Putamen (tissue), 1 donor: ENCODE measurements around the gene ASAH2.
A peak's percentile ranks its signal among the peaks of the same experiment; 100 is the strongest.
"Not testable (repeated sequence)": the region's sequence is repeated elsewhere in the genome, so short reads cannot be mapped to it uniquely, and the experiment has no call there.

Experiments
- DNase-seq: peaks from one replicate; pipeline ENCODE4 v3.0.0-alpha.2; 2016; ENCODE audit warnings: low spot score

ASAH2 gene

DNA sequence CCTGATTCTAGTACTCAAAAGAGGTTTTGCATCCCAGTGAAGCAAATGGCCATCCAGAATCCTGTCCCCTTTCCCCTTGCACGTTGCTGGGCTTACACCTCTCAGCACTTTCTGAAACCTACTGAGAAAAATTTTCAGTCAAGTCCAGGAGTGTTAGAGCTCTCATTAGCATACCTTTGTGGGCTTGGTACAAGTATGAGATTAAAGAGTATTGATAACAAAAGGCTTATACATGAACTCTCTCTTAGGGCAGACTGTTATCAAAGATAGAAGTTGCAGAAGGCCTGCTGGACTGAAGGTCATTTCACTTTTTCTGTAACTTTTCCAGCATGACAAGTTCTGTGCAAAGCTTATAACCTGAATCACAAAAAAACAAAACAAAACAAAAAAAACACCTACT is at the start of gene ASAH2:
Gene ASAH2 (minus strand): TSS at position 123 of the 400 bp plus-strand sequence. CDS start 2,906 bp downstream, outside the sequence.
- DNase-seq: no peak

DNA sequence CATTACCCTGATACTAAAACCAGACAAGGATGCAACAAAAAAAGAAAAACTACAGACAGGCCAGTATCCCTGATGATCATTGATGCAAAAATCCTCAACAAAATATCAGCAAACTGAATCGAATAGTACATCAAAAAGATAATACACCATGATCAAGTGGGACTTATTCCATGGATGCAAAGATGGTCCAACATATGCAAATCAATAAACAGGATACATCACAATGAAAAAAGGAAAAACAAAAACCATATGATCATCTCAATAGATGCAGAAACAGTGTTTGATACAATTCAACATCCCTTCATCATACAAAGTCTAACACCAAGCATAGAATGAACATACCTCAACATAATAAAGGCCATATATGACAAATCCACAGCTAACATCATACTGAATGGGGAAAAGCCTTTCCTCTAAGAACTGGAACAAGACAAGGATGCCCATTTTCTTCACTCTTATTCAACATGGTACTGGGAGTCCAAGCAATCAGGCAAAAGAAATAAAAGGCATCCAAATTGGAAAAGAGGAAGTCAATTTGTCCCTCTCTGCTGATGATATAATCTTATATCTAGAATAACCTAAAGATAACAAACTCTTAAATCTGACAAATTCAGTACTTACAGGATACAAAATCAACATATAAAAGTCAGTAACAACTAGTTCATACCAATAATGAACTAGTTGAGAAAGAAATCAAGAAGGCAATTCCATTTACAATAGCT is 48.8 kb upstream of the ASAH2 start:
- no peak for DNase-seq

DNA sequence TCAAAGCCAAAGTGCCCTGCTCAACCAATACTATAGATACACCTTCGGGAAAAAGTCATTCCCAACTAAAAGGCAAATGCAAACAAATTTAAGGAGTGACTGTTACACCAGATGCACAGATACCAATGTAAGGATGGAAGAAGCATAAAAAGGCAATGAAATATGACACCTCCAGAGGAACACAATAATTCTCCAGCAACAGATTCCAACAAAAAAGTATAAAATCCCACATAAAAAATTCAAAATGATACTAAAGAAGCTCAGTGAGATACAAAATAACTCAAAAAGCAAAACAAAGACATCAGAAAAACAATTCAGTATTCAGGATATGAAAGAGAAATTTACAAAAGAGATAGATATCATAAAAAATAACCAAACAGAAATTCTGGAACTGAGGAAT is 44.1 kb upstream of the ASAH2 start:
- DNase-seq: no peak

DNA sequence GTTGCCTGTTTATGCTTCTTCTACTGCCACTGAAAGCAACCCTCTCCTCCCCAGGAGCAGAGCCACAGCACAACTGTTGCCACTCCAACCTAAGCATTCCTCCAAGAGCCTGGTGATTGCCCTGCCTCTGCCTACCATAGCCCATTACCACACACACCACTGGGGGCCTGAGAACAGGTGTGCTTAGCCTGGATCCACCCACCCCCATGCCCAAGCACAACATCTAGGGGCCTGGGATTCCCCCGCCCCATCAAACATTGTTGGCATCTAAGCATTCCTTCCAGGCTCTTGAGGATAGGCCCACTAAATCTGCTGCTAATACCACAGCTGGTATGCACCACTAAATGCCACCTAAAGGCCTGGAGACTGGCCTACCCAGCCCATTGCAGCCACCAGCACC is 43.3 kb upstream of the ASAH2 start:
- no peak for DNase-seq

DNA sequence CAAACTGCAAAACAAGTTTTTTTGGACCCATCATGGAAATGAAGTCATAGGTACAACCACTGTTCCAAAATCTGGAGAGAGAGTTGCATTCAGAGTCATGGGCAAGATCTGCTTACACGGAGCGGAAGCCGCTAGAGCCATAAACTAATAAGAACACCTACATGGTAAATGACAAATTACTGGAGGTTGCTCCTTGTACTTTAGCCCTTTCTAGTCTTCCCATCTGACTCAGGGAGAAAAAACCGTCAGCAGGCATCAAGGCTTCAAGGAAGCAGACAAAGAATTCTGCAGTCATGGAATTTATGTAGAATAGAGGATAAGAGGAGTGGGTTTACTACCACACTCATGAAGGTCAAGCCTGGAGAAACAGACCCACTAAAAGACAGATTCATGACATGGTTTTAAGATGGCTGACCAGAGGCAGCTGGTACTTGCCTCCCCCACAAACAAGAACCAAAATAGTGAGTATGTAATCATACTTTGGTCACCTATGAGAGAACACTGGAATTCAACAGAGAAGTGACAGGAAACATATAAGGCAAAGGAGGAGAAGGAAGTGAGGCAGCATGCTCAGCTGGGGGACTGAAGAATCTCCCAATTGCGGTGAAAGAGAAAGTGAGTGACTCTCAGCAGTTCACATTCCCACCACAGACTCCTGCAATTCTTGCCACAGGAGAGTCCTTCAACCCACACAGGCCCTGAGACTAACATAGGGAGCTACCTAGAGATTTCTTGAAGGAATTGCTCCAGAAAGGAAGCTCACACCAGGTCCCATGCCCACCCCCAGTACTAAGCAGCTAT is 42.4 kb upstream of the ASAH2 start:
- no peak for DNase-seq

DNA sequence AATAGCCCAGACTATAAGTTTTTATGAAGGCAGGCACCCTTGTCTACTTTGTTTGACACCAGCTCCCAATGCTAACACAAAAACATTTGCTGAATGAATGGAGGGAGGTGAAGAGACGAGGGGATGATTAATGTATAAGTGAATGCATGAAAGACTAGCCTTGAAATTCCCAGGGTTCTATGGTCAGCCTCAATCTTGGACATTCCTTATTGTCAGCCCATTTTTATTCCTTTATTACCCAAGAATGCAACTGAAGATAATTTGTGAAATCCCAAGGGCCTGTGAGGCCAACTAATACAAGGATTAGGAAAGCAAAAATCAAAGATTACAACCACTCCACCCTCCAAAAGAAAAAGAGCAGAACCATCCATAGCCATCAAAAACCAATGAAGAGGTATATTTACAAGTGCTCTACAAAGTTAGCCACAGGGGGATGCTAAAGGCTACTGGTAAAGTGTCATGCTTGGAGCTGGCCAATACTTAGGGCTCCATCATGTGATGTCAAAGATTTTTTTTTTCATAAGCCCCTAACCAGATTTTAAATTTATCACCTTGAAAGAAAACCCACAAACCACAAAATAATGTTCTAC is 40.0 kb upstream of the ASAH2 start:
- DNase-seq: no peak

DNA sequence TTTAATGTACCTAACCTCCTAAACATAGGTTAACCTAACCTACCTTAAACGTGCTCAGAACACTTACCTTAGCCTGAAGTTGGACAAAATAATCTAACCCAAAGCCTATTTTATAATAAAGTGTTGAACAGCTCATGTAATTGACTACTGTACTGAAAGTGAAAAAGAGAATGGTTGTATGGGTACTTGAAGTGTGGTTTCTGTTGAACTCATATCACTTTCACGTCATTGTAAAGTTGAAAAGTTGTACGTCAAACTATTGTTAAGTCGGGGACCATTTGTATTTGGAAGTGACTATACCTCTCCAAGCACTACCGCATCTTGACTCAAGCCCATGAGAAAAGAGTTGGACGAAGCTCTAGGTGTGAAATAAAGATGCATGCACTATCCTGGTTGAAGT is 37.9 kb upstream of the ASAH2 start:
- no peak for DNase-seq

DNA sequence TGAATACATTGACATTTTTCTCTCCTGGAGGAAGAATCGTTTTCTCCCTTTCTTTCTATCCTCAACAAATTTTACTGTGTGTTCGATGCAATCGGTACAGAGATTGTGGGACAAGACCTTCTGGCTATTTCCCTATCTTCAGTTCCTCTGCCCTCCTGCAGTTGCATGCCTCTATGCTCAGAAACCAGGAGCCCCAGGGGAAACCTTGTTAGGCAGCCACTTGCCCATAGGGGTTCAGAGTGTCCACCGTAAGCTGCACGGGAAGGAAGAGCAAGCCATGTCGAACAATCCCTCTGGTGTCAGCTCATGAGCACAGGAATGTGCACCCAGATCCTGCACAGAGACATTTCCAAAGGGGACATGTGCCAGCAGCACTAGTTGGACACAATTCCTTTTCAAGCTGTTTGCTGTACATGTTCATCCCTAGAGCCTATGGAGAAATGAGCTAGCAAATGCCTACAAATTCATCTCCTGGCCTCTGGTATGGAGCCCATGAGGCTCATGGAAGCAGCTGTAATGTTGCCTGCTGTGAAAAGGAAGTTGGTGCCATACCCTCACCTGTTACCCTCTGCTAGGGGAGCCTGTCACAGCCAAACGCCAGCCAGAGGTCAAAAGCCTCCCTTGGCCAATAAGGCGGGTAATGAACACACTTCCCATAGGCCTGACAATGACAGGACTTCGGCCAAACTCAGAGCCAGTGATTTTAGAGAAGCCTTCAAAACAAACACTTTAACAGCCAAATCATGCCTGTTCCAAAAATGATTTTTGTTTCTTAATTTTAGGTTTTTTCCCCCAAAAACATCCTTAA is 35.9 kb upstream of the ASAH2 start:
- no peak for DNase-seq

DNA sequence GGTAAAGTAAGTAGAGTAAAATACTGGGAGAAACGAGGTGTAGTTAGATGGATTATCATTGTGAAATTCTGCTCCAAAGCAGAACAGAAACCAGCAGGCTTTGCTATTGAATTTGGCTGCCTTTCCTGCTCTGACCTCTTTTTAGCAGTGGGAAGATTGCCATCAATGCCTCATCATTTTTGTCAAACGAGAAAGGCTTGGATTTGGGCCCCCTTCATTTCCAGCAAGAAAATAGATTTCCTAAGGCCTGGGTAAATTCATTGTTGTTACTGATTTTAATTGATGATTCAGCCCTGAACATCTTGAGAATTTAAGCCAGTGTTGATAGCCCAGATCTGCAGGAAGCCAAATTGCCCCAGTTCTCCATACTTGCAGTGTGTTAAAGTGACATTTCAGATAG is 35.2 kb upstream of the ASAH2 start:
- DNase-seq: peak; percentile 25

DNA sequence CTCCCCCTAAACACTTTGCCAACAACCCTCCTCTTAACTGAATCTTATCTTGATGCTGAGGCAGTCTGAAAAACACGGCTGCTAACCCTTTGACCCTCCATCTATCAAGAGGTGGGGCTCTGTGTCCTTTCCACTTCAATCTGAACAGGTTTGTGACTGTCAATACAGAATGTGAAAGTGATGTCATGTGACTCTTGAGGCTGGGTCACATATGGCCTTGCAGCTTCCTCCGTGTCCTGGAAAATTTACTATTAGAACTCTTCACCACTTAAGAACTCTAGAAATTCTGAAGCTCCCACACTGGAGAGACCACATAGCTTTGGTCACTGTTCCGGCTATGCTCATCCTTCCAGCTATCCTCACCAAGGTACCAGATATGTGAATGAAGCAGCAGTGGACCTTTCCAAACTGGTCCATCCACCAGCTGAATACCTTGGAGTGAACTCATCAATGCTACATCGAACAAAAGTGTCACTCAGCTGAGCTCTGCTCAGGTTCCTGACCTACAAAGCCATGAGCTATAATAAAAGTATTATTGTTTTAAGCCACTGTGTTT is 30.7 kb upstream of the ASAH2 start:
- DNase-seq: no peak

DNA sequence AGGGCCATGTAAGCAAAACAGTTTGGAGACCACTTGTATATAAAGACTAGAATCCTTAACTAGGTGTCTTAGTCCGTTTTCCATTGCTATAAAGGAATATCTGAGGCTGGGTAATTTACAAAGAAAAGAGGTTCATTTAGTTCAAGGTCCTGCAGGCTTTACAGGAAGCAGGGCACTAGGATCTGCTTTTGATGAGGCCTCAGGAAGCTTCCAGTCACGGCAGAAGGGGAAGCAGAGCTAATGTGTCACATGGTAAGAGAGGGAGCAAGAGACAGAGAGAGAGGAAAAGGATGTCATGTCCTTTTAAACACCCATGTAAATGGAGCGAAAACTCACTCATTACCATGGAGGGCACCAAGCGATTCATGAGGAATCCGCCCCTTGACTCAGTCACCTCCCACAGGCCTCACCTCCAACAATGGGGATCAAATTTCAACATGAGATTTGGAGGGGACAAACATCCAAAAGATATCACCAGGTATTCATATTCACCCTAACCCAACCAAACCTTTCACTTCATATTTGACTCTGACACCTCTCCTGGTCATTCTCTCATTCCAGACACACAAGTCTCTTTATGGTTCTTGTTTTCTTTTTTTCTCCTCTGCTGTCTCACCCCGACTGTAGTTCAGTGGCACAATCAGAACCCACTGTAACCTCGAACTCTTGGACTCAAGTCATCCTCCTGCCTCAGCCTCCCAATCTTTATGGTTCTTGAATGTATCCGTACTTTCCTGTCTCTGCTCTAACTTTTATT is 30.1 kb upstream of the ASAH2 start:
- no peak for DNase-seq

DNA sequence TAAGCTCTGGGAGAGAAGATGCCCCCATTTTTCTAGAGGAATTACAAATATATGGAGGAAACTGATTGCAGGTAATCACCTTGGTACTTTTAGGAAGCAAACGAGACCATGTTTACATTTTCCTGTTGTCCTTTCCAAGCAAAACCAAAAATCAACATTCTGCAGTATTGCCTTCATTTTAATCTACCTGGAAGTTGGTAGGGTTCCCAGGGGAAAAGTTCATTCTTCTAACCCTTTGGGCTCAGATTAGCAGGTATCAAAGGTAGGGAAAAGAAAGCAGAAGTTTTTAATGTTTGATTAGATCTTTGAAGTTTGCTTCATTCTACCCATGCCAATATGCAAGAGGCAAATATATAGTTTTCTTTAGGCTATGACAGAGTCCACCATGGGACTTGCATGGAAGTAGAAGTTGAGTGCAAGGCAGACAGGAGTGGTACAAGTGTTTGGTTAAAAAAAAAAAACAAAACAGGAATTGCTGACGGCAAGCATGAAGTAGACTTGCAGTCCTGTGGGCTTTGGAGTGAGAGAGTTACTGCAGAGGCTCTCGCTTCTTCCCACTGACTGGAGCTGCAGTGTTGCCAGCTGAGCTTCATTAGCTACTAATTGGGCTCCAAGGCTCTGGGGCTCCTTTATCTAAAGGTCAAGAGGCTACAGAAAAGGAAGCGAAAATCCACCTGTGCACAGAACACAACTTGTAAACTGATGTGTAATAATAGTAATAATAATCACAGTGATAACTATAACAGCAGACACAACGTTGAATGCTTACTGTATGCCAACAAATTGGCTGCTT is 28.9 kb upstream of the ASAH2 start:
- DNase-seq: no peak

DNA sequence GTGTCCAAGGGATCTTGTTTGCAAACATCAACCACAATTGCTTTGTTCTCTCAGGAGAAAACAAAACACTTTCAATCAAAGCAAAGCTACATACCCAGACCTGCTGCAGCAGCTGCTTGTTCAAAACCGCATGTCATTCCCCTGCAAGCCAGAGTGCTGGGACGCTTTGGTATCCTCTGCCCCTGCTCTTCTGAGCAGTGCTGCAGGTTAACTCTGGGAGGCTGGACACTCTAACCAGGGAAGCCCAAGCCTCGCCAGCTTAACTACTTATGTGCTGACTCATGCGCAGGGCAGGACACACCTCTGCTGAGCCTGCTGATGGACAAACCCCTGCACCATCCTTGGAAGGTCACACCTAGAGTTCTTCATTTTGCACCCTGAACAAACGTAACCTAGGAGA is 28.2 kb upstream of the ASAH2 start:
- no peak for DNase-seq

DNA sequence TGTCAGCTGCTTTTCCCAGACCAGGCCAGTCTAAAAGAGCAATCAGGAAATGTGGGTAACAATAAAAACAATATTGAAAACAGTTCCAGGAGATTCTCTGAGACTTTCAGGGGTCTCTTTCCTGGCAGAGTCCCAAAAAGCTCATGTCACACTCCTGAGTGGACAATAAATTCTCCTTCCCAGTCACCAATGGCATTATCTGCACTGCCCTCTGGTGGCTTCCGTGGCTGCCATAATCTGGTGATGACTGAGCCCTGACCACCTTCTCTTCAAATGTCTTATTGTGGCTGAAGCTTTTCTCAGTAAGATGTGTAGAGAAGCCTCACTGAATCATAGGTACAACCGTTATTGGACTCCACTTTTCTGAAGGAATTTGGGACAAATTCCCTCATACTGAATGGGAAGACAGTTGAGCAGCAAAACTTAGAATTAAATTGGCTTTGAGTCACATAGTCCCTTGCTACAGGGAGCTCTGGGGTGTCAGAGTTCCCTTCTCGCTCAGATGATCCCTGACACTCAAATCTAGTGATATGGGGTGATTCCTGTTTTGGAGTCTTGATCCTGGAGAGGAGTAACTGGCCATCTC is 24.4 kb upstream of the ASAH2 start:
- DNase-seq: peak; percentile 28

DNA sequence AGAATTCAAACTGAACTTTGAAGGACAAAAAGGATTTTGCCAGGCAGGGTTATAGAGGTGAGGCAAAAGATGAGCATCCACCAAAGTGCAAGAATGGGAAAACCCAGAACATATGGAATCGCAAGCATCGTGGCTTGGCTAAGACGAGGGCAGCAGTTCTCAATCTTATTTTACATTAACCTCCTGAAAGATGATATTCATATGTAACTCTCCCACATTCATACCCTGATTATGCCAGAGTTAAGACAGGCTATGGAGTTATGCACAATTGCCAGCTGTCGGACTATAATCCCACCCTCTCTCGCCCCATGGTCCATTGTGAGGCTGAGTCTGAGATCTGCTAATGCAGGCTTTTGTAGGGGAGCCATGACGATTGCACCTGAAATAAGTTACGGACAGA is 21.2 kb upstream of the ASAH2 start:
- no peak for DNase-seq

DNA sequence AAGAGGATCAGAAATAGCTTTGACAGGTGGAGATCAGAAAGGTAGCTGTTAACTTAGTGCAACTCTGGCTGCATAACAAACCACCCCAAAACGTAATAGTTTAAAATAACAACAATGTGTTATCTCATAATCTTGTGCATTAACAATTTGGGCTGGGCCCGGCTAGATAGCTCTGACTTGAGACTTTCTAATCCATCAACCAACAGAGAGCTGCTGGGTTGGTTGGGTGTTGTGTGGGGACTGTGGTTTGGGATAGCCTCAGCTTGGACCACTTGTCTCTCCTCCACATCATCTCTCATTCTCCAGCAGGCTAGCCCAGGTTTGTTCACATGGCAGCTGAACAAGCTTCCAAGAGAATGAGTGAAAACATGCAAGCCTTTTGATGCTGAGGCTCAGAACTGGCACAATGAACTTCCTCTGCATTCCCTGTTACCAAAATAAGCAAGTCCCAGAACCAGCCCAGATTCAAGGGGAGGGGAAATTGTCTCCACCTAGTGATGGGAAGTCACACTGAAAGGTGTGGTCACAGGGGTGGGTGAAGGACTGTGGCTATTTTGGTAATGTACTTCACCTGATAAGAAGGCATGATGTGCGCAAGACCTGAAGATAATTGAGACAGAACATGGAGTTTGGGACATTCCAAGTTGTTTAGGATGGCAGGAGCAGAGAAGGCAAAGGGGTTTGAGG is 20.4 kb upstream of the ASAH2 start:
- no peak for DNase-seq

DNA sequence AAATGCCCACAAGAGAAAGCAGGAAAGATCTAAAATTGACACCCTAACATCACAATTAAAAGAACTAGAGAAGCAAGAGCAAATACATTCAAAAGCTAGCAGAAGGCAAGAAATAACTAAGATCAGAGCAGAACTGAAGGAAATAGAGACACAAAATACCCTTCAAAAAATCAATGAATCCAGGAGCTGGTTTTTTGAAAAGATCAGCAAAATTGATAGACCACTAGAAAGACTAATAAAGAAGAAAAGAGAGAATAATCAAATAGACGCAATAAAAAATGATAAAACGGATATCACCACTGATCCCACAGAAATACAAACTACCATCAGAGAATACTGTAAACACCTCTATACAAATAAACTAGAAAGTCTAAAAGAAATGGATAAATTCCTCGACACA is 16.6 kb upstream of the ASAH2 start:
- not testable (repeated sequence) for DNase-seq

DNA sequence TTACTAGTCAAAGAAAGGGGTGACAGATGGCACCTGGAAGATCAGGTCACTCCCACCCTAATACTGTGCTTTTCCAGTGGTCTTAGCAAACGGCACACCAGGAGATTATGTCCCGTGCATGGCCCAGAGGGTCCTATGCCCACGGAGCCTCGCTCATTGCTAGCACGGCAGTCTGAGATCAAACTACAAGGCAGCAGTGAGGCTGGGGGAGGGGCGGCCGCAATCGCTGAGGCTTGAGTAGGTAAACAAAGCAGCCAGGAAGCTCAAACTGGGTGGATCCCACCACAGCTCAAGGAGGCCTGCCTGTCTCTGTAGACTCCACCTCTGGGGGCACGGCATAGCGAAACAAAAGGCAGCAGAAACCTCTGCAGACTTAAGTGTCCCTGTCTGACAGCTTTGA is 11.3 kb upstream of the ASAH2 start:
- DNase-seq: not testable (repeated sequence)

DNA sequence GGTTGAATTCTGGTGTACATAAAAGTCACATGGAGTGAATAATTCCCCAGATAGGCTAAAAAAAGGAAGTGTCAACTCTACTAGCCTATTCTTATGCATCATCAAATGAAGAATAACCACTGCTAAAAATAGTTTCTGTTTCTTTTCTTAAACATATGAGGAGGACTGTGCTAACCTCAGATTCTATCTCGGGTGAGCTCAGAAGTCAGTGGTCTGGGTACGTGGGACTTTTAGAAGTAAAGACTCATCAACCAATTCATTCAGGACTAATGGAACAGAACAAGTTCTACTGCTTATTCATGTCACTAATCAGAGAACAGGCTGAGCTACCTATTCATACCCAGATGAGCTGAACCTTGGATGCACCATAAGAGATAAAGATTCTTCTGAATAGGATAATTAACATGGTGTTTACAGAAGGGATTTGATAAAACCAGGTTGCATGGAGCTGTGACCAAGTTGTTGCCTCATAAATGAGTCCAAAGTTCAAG is 9.5 kb upstream of the ASAH2 start:
- DNase-seq: no peak
